GM12892 (cell line): ENCODE results near the gene CEP57L1.

ENCODE experiments used
- POLR2A ChIP-seq: IDR thresholded peaks from 2 replicates; pipeline ENCODE4 v1.6.1; 2011; ENCODE audit warnings: low read depth, low read length, control low read depth
- POLR2AphosphoS5 ChIP-seq: IDR thresholded peaks from 2 replicates; pipeline ENCODE4 v1.6.1; 2011; ENCODE audit warnings: low read depth, low read length, control low read depth
- TAF1 ChIP-seq: IDR thresholded peaks from 2 replicates; pipeline ENCODE4 v1.6.1; 2011; ENCODE audit warnings: low read depth, mild to moderate bottlenecking, control low read depth, low read length, borderline replicate concordance

GRCh38 chr6:109092074-109092473 lies 3.2 kb upstream of the CEP57L1 start:
- TF ChIP-seq POLR2A: no peak
- TF ChIP-seq POLR2AphosphoS5: no peak
- no peak for TF ChIP-seq TAF1
